Kidney epithelial cell (primary cell): Measurements from ENCODE around the gene RNF166. TPM values are rescaled to one million over a fixed set of nuclear protein-coding genes. Genes with fewer than 3 reads are reported as not detected.

Experiments
- DNase-seq: peaks from one replicate; pipeline ENCODE4 v3.0.0-alpha.2; 2010; ENCODE audit warnings: low read depth
- H3K27me3 ChIP-seq: 2 replicates; pipeline ENCODE4 v1.6.0; 2011; ENCODE audit warnings: low read length; ENCODE audit not compliant: control insufficient read depth, insufficient read depth
- H3K36me3 ChIP-seq: 2 replicates; pipeline ENCODE4 v1.5.1; 2011; ENCODE audit warnings: low read length; ENCODE audit not compliant: control insufficient read depth, insufficient read depth
- H3K4me3 ChIP-seq: 2 replicates; pipeline ENCODE4 v1.5.1; 2011; ENCODE audit warnings: low read depth, mild to moderate bottlenecking, control low read depth, low read length
- CTCF ChIP-seq: IDR thresholded peaks from 2 replicates; pipeline ENCODE4 v1.5.1; 2011; ENCODE audit warnings: mild to moderate bottlenecking, moderate library complexity, low read length, control low read depth, inconsistent platforms; ENCODE audit not compliant: insufficient read depth, poor library complexity, severe bottlenecking
- total RNA-seq: library from RNA; depleted of rRNA; stranded (reverse); fragments of >200 nt; gene quantifications from 2 replicates; pipeline ENCODE4 v1.2.3, GENCODE V29; 2015

The RNF166 gene
- total RNA-seq, 1 donor from 2014 or later: 33.0 TPM

- DNase-seq: no peak
- Histone ChIP-seq H3K4me3 (no peak overlapping the region), H3K36me3 (peaks cover 2% of the 10 kb centered on the region), H3K27me3 (no peaks in the 10 kb centered on the region)
- TF ChIP-seq CTCF: no peak
Observed at GRCh38 chr16:88659160-88659559, 47.0 kb downstream of the RNF166 start.

GRCh38 chr16:88658714-88659113, 47.5 kb downstream of the RNF166 start:
- TF ChIP-seq CTCF: no peak
- no peak overlapping the region for H3K4me3 ChIP-seq
- H3K36me3 ChIP-seq: peaks cover 2% of the 10 kb centered on the region
- DNase-seq: no peak
- H3K27me3 ChIP-seq: no peaks in the 10 kb centered on the region

GRCh38 chr16:88657371-88657770, 48.8 kb downstream of the RNF166 start:
- Histone ChIP-seq H3K36me3 (peaks cover 2% of the 10 kb centered on the region), H3K4me3 (no peak overlapping the region), H3K27me3 (no peaks in the 10 kb centered on the region)
- DNase-seq: no peak
- no peak for TF ChIP-seq CTCF

- no peak for TF ChIP-seq CTCF
- Histone ChIP-seq H3K36me3 (peaks cover 2% of the 10 kb centered on the region), H3K4me3 (no peak overlapping the region), H3K27me3 (no peaks in the 10 kb centered on the region)
- no peak for DNase-seq
Observed at GRCh38 chr16:88656291-88656980, 49.8 kb downstream of the RNF166 start.

GRCh38 chr16:88655733-88656281, 50.4 kb downstream of the RNF166 start:
- no peak for DNase-seq
- no peak overlapping the region for H3K4me3 ChIP-seq
- no peaks in the 10 kb centered on the region for H3K27me3 ChIP-seq
- peaks cover 2% of the 10 kb centered on the region for H3K36me3 ChIP-seq
- no peak for TF ChIP-seq CTCF
